Pancreas (tissue), 10 donors: ENCODE measurements around the gene EFNA5. TPM values are rescaled to one million over a fixed set of nuclear protein-coding genes. Genes with fewer than 3 reads are reported as not detected.
A peak's percentile ranks its signal among the peaks of the same experiment; 100 is the strongest.

Source experiments
- ATAC-seq, 4 donors: fragments of 200-7000 bp; cut with Tn5 transposase; one replicate each; pipeline versions ENCODE4 v1.8.0 to v1.9.1; 2020; ENCODE audit warnings: mild to moderate bottlenecking in 4 of 4, moderate library complexity in 4 of 4
- DNase-seq, 6 donors: peaks; one replicate each; pipeline ENCODE4 v3.0.0-alpha.2; 2020
- FAIRE-seq: peaks from 2 replicates; lab custom pipeline; 2012; peaks lifted over from hg19 to GRCh38; lab: Jason Lieb, UNC
- H3K27ac ChIP-seq, 4 donors: fragments of 200-600 bp; sonication (generic); 1 replicate in 3 of 4; 2 replicates in 1 of 4; pipeline versions ENCODE4 v1.5.0 to v1.8.0; 2020
- H3K27me3 ChIP-seq, 4 donors: fragments of 200-600 bp; one replicate each; pipeline ENCODE4 v1.8.0; 2021
- H3K36me3 ChIP-seq, 3 donors: fragments of 200-600 bp; sonication (generic) in 1 of 3; one replicate each; pipeline versions ENCODE4 v1.5.0 to v1.8.0; 2020 to 2021
- H3K4me1 ChIP-seq, 3 donors: fragments of 200-600 bp; one replicate each; pipeline ENCODE4 v1.8.0; 2021
- H3K4me3 ChIP-seq, 4 donors: fragments of 200-600 bp; sonication (generic) in 2 of 4; one replicate each; pipeline versions ENCODE4 v1.5.0 to v1.8.0; 2020 to 2021
- H3K9me3 ChIP-seq, 4 donors: fragments of 200-600 bp; one replicate each; pipeline ENCODE4 v1.8.0; 2021
- CTCF ChIP-seq, 4 donors: fragments of 200-600 bp; sonication (generic) in 3 of 4; IDR thresholded peaks; one replicate each; pipeline versions ENCODE4 v1.5.0 to v1.8.0; 2021; ENCODE audit warnings: antibody characterized with exemption in 4 of 4
- WGBS, 2 donors: extraction: QIAGEN DNeasy Blood & Tissue Kit; methylation state at CpG; one replicate each; pipeline ENCODE4 v1.1.7; 2013; 5-methylcytosine and 5-hydroxymethylcytosine counted together
- intact Hi-C, 3 donors: fragments of 100-400 bp; cut with DNase I; formaldehyde crosslinking; loops; one replicate each; pipeline versions ENCODE4 v1.11.1 to v1.14.2; 2022
- polyA plus RNA-seq, 2 donors: library from polyadenylated mRNA; stranded (reverse); fragments of 200-250 nt; gene quantifications; one replicate each; pipeline ENCODE4 v1.2.3, GENCODE V29; 2013
- total RNA-seq, 6 donors: library from RNA; stranded (reverse); fragmentation: NEBNext Ultra II Directional in 4 of 6; extraction: Animal tissue kit (Norgen Biotek cat#: 25700) in 4 of 6; gene quantifications; one replicate each; pipeline versions ENCODE4 v1.2.1 to v1.2.4, GENCODE V29; 2021 to 2023
- donor health status: healthy with polysubstance abuse.
- donor health status: DM: no; HTN: no; CAD: no; lungs with moderate emphysema.
- donor health status: DM: no; HTN: no; CAD: no.
- donor health status: control.
- donor health status: control.
- donor health status: Bipolar disorder and iron deficiency.
- donor health status: DM: yes; HTN: yes; CAD: no.
- donor health status: DM: no; HTN: no; CAD: no.
- donor health status: DM: no; HTN: no; CAD: no.
- donor health status: DM: yes; HTN: yes; CAD: no.

EFNA5 gene
- total and polyA plus RNA-seq, 8 donors, result 0.23 to 3.8 (median 2.1) TPM

- H3K9me3 ChIP-seq, result no peaks in the 10 kb centered on the region
- no peak for FAIRE-seq
- H3K27ac ChIP-seq, result no peak overlapping the region
- ATAC-seq, result peak in 3 of 4 donors; percentile 15 to 42 (median 34)
- no peaks in the 10 kb centered on the region for H3K27me3 ChIP-seq
- intact Hi-C loops, result no loop called here
- H3K4me3 ChIP-seq, result no peak overlapping the region
- TF ChIP-seq CTCF (IDR thresholded peaks at IDR 0.05), result no peak
- DNase-seq, result no peak
- H3K36me3 ChIP-seq, result no peaks in the 10 kb centered on the region
- H3K4me1 ChIP-seq, result peaks cover 0 to 7% (median 0%) of the 10 kb centered on the region in 3 donors
- 49 to 50% methylated on average over 2 of the region's 2 CpGs for WGBS, 2 donors
These were observed 183.6 kb downstream of the EFNA5 start for GRCh38 chr5:107487056-107487542.

- H3K27ac ChIP-seq, result no peak overlapping the region
- WGBS, 2 donors, result 91 to 94% methylated on average over 2 of the region's 2 CpGs
- H3K4me1 ChIP-seq, result peaks cover 0 to 7% (median 0%) of the 10 kb centered on the region in 3 donors
- no peaks in the 10 kb centered on the region for H3K9me3 ChIP-seq
- no peak for DNase-seq
- H3K4me3 ChIP-seq, result no peak overlapping the region
- intact Hi-C loops, result no loop called here
- FAIRE-seq, result no peak
- no peak for TF ChIP-seq CTCF (IDR thresholded peaks at IDR 0.05)
- no peaks in the 10 kb centered on the region for H3K36me3 ChIP-seq
- peak in 1 of 4 donors; percentile 18 for ATAC-seq
- no peaks in the 10 kb centered on the region for H3K27me3 ChIP-seq
These were observed 184.2 kb downstream of the EFNA5 start for GRCh38 chr5:107486489-107486888.

GRCh38 chr5:107485184-107485583 lies 185.6 kb downstream of the EFNA5 start:
- ATAC-seq (no peak), FAIRE-seq (no peak), DNase-seq (no peak)
- Histone ChIP-seq H3K27ac (no peak overlapping the region), H3K36me3 (no peaks in the 10 kb centered on the region), H3K27me3 (no peaks in the 10 kb centered on the region), H3K4me3 (no peak overlapping the region), H3K4me1 (peaks cover 0 to 7% (median 0%) of the 10 kb centered on the region in 3 donors), H3K9me3 (no peaks in the 10 kb centered on the region)
- intact Hi-C loops, result no loop called here
- TF ChIP-seq CTCF (IDR thresholded peaks at IDR 0.05), result no peak

- 78 to 80% methylated on average over 4 of the region's 4 CpGs for WGBS, 2 donors
These were observed 186.5 kb downstream of the EFNA5 start for GRCh38 chr5:107484281-107484680.

More at GRCh38 chr5:107484281-107484680, 186.5 kb downstream of the EFNA5 start:
- Histone ChIP-seq H3K9me3 (no peaks in the 10 kb centered on the region), H3K4me1 (peaks cover 0 to 7% (median 0%) of the 10 kb centered on the region in 3 donors), H3K27me3 (no peaks in the 10 kb centered on the region), H3K27ac (no peak overlapping the region), H3K36me3 (no peaks in the 10 kb centered on the region), H3K4me3 (no peak overlapping the region)
- no peak for FAIRE-seq
- no peak for ATAC-seq
- no peak for TF ChIP-seq CTCF (IDR thresholded peaks at IDR 0.05)
- intact Hi-C loops, result no loop called here
- no peak for DNase-seq
